ENCODE data around the gene KDM2B.
"Not testable (repeated sequence)": the region's sequence is repeated elsewhere in the genome, so short reads cannot be mapped to it uniquely, and the experiment has no call there.

KDM2B gene

DNA sequence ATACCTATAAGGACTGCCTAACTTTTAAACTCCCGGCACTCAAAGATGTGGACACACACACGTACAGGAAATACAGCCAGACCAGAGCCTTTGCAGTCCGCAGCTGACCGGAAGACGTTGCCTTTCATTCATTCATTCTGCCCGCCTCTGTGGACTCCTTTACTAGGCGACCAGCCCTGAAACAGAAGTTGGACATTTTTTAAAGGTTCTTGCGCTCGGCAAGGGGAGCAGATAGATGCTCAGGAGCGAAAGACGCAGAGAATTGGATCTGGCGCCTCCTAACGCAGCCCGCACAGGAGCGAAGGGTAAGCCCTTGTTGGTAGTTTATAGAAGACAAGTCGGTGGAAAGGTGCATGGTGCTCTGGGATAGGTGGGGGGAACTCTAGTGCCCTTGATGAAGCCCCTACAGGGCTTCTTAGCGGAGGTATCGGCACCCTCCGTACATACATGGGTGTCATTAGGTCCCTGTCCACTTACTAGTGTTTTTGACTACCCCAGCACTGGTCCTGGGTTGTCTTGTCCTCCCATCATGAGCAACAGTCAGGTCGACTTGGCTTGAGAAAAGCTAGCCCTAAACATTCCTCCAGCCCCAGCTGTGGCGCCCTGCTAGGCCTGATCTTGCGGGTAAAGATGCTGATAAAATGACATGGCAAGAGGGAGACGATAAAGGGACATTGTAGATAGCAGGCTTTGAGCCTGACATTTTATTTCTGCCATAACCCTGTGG is at the start of gene KDM2B:
Gene KDM2B, minus strand, starts transcription at position 65 of the 727 bp plus-strand sequence. CDS start 112 bp downstream, outside the sequence.
- DNase-seq (ENCODE audit: low read depth), result no peak

DNA sequence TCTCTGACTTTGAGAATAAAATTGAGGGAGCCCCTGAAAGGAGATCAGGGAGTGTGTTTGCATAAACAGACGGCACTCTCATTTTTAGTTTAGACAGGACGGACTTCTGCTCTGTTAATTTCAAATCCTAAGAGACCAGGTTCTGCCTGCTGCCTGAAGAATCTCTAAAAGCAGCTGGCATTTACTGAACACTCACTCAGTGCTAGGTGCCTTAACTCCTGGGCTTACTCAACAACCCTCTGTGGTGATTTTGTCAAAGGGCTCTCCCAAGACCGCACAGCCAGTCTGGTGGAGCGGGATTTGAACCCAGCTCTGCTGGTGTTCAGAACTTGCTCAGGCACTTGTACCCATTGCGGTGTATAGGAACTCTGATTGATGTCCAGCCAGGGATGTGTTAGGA is 47.7 kb upstream of the KDM2B start:
- DNase-seq (ENCODE audit: low read depth), result no peak

DNA sequence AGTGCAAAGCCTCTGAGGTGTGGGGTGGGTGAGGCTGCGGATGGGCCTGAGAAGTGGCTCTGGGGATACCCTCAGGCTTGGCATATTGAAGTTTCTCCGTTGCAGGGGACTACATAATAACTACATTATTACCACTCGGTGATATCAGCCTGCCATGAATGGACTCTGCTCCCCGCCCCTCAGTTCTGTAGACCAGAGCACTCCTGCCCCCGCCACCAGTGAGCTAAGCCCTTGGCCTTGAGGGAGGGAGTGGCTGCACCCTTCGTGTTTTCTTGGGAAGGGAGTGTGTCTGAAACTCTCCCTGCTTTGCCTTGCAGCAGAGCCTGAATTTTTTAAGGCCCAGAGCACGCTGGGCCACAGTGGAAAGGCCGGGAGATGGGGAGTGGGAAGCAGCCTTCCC is 47.2 kb upstream of the KDM2B start:
- DNase-seq (ENCODE audit: low read depth), result no peak

DNA sequence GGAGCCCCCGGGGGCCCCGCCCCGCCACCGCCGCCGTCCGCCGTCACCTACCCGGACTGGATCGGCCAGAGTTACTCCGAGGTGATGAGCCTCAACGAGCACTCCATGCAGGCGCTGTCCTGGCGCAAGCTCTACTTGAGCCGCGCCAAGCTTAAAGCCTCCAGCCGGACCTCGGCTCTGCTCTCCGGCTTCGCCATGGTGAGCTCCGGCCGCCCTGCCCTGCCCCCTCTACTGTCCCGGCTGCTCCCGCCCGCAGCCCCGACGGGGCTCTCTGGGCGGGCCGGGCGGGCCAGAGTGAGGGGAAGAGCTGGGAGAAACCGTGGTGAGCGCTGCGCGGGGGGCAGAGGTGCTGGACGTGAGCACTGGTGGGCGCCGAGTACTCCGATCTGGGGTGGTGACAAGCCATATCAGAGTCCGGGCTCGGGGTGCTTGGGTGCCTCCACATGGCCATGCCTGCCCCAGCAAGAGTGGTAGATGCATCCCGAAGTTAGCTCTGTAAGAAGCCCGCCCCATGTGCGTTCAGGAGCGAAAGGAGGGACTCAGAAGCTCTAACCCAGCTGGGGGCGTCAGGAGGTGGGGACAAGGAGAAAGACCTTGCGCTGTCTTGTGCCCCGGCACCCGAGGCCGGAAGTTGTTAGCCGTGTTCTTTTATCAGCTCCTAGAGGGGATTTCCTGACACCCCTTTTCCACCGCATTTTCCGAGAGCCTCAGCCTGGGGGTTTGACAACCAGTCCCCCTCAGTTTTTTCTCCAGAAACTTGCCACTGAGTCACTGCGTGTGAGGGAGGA is 46.2 kb upstream of the KDM2B start:
- DNase-seq (ENCODE audit: low read depth), result peak; percentile 69

DNA sequence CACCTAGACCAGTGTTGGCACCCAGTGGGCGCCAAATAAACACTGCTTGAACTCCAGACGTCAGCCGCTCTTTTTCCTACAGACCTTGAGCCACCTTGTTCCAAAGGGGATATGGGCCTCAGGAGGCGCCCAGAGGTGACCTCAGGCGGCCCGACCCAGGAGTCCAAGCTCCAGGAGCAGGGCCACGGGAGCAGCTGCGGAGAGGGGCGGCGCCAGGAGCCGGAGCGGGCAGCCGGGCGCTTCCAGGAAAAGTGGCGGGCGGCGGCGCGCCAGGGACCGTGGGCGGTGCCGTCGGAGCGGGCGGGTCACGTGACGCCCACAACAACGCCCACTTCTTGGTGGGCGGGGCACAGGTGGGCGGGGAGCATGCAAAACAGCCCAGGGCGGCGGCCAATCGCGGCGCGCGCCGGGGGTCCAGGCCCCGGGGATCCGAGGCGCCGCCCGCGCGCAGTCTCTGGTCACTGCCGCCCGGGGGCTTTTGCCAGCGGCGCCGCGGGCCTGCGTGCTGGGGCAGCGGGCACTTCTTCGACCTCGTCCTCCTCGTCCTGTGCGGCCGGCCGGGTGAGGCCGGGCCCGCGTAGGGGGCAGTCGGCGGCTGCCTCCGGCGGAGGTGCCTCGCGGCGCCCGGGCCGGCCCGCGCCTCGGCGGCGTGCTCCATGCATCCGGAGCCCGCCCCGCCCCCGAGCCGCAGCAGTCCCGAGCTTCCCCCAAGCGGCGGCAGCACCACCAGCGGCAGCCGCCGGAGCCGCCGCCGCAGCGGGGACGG is 45.4 kb upstream of the KDM2B start, which contains the start of gene ORAI1:
Gene ORAI1, plus strand, starts transcription at position 444 of the 766 bp plus-strand sequence.
- DNase-seq (ENCODE audit: low read depth), result peak; percentile 85

DNA sequence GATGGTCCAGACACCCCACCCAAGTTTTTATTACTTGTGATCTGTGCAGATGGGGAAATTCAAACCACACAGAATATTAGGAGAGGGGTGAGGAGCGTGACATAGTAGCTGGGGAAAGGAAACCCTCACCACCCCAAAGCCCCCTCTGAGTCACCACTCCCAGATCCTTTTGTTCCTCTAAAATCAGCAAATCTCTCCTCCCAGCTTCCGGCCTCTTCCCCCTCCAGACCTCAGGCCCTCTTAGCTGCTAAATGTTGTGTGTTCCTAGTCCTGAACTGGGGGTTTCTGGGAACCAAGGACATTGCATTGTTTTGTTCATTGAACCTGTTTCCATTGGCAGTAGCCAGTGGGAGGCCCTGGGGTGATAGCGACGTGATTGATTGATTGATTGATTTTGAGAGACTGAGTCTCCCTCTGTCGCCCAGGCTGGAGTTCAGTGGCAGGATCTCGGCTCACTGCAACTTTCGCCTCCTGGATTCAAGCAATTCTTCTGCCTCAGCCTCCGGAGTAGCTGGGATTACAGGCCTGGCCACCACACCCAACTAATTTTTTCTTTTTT is 39.6 kb upstream of the KDM2B start:
- DNase-seq (ENCODE audit: low read depth), result no peak

DNA sequence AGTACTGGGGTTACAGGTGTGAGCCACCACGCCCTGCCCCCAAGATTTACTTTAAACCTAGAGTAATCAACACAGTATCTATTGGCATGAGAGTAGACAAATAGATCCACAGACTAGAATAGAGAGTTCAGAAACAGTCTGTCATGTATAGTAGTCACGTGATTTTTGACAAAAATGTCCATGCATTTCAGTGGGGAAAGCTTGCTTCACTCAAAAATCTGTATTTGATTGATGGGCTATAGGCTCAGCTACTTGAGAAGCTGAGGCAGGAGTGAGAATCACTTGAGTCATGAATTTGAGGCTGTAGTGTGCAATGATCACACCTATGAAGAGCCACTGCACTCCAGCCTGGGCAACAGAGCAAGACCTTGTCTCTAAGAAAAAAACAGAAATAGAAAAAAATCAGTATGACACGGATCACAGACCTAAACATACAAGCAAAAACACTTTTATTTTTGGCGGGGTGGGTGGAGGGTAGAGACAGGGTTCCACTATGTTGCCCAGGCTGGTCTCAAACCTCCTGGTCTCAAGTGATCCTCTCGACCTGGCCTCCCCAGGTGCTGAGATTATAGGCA is 37.9 kb upstream of the KDM2B start:
- DNase-seq (ENCODE audit: low read depth), result no peak

DNA sequence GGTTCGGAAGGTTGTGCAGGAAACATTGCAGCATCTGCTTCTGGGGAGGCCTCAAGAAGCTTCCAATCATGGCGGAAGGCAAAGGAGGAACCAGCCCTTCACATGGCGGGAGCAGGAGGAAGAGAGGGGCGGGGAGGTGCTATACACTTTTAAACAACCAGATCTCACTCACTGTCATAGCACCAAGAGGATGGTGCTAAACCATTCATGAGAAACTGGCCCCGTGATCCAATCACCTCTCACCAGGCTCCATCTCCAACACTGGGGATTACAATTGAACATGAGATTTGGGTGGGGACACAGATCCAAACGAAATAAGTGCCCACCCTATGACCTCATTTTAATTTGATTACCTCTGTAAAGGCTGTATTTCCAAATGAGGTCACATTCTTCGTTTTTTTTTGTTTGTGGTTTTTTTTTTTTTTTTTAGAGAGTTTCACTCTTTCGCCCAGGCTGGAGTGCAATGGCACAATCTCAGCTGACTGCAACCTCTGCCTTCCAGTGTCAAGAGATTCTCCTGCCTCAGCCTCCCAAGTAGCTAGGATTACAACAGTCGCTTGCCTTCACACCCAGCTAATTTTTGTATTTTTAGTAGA is 34.1 kb upstream of the KDM2B start:
- no peak for DNase-seq (ENCODE audit: low read depth)

DNA sequence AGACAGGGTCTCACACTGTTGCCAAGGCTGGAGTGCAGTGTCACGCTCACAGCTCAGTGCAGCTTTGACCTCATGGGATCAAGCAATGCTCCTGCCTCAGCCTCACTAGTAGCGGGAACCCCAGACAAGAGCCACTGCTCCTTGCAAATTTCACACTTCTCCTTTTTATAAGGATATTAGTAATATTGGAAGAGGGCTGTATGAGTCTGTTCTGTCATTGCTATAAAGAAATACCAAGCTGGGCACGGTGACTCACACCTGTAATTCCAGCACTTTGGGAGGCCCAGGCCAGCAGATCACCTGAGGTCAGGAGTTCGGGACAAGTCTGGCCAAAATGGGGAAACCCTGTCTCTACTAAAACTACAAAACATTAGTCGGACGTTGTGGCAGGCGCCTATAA is 32.6 kb upstream of the KDM2B start:
- DNase-seq (ENCODE audit: low read depth), result no peak

DNA sequence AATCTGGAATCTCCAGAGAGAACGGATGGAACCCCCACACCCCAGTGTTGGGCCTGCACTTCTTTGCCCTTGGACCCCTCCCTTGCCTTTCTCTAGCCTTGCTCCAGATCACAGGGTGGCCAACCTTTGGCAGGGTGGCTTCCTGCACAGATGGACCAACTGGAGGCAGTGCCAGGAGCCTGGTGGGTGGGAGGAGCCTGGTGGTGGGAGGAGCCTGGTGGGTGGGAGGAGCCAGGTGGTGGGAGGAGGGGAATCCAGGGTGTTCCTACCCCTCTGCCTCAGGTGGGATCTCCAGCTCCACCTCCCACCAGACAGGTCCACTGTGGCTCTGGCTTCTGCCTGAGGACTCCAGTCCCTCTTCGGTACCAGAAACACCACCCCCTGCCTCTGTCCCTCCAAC is 30.5 kb upstream of the KDM2B start:
- DNase-seq (ENCODE audit: low read depth), result no peak

DNA sequence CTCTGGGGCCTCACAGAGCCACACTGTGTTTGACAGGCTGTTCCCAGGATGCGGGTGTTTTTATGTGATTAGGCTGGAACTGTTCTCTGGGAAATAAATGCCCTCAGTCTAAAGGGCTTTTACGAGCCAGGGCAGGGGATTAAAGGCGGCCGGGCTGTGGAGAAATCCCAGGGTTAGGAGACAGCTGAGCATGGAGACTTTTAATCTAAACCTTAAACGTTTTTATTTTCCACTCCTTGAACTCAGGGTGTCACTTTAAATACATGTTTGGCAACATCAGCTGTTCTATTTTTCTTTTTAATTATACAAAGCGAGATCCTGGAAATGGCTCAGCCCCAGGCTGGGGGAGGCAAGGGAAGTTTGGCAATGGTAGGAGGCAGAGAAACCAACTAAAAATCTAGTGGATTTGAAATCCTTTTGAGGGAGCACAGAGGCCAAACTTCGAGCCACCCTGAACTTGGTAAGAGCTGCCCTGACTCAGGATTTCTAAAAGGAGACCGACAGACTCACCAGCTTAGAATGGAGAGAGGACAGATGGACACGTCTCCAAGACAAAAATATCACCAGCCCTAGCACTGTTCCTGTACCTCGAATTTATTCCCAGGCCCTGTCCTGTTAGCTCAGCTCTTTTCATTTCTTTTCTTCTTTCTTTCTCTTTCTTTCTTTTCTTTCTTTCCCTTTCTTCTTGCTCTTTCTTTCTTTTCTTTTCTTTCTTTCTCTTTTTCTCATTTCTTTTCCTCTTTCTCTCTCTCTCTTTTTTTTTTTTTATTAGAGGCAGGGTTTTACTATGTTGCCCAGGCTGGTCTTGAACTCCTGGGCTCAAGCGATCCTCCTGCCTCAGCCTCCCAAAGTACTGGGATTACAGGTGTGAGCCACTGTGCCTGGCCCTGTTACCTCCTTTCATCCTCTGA is 29.7 kb upstream of the KDM2B start:
- DNase-seq (ENCODE audit: low read depth), result no peak

DNA sequence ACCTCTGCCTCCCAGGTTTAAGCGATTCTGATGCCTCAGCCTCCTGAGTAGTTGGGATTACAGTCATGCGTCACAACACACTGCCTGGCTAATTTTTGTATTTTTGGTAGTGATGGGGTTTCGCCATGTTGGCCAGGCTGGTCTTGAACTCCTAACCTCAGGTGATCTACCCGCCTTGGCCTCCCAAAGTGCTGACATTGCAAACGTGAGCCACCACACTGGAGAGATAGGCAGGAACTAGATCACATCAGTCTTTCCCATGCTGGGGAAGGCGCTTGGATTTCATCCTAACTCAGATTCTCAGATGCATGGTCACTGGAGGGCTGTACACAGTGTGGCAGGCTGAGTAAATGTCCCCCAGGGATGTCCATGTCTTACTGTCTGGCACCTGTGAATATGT is 27.5 kb upstream of the KDM2B start:
- DNase-seq (ENCODE audit: low read depth), result no peak

DNA sequence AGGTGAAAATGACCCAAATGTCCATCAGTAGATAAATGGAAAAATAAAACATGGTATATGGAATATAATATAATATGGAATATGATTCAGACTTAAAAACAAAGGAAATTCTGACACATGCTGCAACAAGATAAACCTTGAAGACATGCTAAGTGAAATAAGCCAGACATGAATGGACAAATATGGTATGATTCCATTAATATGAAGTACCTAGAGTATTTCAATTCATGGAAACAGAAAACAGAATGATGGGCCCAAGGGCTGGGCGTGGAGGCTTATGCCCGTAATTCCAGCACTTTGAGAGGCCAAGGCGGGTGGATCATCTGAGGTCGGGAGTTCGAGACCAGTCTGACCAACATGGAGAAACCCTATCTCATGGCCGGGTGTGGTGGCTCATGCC is 22.8 kb upstream of the KDM2B start:
- no peak for DNase-seq (ENCODE audit: low read depth)

DNA sequence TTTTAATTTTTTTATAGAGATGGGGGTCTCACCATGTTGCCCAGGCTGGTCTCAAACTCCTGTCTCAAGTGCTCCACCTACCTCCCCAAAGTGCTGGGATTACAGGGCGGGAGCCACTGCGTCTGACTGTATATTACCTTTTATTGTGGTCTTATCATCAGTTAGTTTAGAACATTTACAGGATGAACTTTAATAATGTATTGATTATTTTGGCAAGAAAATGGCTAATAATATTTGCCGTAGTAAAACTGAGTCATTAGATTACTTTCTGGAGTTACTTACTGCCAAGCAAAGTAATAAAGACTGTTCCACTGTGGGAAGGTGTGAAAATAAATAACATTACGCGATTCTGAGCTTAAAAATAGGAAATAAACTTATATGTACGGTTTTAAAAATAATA is 21.9 kb upstream of the KDM2B start:
- no peak for DNase-seq (ENCODE audit: low read depth)

DNA sequence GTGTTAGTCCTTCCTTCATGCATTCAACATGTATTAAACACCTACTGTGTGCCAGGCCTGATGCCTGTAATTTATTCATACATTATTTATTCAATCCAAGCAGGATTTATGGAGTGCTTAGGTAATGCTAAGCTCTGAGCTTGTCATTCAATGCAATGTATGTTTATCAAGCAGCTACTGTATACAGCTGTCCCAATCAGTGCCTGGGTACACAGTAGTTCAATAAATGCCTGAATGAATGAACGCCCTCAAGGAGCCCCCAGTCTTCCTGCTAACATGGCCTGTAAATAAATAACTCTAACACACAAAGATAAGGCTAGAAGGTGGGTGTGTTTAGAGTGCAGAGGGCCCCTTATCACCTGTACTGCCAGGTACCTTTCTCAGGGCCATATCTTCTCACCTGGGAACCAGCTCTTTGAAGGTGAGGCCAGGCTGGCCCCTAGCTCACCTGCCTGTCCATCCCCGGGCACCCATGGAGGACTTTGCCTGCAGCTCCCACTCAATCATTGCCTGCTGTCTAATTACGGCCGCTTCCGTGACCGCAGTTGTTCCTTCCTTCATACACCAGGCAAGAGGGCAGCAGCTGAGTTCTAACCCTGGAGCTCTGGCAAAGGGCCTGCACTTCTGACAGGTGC is 20.0 kb upstream of the KDM2B start:
- DNase-seq (ENCODE audit: low read depth), result no peak

DNA sequence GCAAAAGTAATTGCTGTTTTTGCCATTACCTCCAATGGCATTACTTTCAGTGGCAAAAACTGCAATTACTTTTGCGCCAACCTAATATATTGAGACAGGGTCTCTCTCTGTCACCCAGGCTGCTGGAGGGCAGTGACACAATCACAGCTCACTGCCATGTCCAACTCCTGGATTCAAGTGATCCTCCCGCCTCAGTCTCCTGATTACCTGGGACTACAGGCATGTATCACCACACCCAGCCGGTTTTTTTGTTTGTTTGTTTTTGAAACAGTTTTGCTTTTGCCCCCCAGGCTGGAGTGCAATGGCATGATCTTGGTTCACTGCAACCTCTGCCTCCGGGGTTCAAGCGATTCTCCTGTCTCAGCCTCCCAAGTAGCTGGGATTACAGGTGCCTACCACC is 15.7 kb upstream of the KDM2B start:
- DNase-seq (ENCODE audit: low read depth), result no peak

DNA sequence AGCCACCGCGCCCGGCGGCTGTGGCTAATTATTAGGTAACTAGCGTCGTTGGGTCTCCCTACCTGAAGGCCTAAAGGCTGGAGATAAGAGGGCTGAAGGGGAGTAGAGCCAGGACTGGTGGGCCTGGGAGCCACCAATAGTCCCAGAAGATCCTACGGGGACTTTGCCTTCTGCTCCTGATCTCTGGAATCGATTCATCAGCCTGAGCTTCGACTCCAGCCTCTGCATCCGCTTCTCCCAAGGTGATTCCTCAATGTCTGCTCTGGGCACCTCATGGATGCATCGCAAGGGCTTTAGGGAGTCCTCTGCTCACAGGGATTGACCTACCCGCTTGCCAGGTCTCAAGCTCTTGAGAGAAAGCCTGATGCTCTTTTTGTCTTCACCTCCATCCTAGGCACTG is 14.7 kb upstream of the KDM2B start:
- no peak for DNase-seq (ENCODE audit: low read depth)

DNA sequence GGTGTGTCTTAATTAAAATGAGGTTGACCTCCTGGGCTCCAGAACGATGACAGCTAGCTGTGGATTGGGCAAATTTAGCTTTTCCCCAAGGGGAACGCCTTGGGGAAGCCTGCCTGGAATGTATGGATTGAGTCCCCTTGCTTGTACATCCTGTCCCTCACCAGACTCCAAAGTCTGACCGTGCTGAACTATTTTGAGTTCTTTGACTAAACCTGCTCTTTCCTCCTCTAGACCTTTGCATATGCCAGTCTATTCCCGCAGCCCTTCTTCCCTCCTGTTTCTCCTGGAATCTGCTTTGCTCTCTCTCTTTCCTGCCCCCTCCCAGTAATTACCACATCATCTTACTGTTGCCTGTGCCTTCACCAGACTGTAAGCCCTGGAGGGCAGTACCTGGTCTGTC is 11.5 kb upstream of the KDM2B start:
- DNase-seq (ENCODE audit: low read depth), result no peak

DNA sequence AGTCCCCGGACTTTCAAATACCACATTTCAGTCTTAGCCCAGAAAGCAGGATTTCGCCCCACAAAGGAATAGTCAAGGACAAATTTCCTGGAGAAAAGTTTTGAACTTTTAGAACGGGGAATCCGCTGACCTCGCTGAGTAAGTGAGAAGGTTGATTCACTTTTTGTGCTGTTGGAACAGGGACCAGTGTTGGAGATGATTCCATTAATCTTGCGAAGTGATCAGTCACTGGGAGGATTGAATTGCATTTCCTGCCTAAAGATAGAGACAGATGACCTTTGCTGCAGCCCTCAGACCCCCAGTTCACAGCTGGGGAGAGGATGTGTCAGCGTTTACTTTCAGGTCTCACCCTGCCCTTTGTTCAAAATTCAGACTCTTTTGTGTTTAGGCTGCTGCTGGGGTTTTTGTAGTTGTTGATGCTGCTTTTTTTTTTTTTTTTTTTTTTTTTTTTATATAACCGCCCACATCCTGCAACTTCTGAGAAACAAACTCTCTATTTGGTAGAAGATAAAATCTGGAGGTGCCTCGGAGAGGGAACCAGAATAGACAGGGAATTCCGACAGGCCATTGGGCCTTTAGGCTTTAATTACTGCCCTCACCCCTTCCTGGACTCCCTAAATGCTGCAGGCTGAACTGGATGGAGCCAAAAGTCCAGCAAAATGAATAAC is 9.8 kb upstream of the KDM2B start:
- no peak for DNase-seq (ENCODE audit: low read depth)

DNA sequence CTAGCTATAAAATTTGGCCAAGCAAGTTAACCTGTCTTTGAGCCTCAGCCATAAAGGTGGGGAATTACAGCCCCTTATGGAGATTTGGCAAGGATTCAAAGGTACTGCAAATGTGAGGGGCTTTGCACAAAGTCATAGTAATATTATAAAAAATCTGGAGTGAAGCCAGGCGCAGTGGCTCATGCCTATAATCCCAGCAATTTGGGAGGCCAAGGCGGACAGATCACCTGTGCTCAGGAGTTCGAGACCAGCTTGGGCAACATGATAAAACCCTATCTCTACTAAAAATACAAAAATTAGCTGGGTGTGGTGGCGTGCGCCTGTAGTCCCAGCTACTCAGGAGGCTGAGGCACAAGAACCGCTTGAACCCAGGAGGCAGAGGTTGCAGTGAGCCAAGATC is 4.1 kb upstream of the KDM2B start:
- not testable (repeated sequence) for DNase-seq (ENCODE audit: low read depth)
